Suprapubic skin (tissue), 4 donors: ENCODE measurements around the gene CDH4. TPM values are rescaled to one million over a fixed set of nuclear protein-coding genes. Genes with fewer than 3 reads are reported as not detected.

Experiments used
- DNase-seq, 2 donors: peaks; one replicate each; pipeline ENCODE4 v3.0.0-alpha.2; 2019; ENCODE audit warnings: low spot score in 2 of 2
- H3K27ac ChIP-seq: fragments of 200-600 bp; sonication (generic); one replicate; pipeline ENCODE4 v1.5.1; 2019
- H3K27me3 ChIP-seq: fragments of 200-600 bp; sonication (generic); one replicate; pipeline ENCODE4 v1.5.1; 2019
- H3K36me3 ChIP-seq: fragments of 200-600 bp; sonication (generic); one replicate; pipeline ENCODE4 v1.5.1; 2019
- H3K4me1 ChIP-seq: fragments of 200-600 bp; sonication (generic); one replicate; pipeline ENCODE4 v1.5.1; 2019
- H3K4me3 ChIP-seq: fragments of 200-600 bp; sonication (generic); one replicate; pipeline ENCODE4 v1.5.1; 2019; ENCODE audit warnings: mild to moderate bottlenecking
- H3K9me3 ChIP-seq: fragments of 200-600 bp; sonication (generic); one replicate; pipeline ENCODE4 v1.5.1; 2019
- EP300 ChIP-seq: sonication (generic); formaldehyde crosslinking; IDR thresholded peaks from one replicate; pipeline ENCODE4 v1.6.1; 2017; ENCODE audit warnings: antibody characterized with exemption
- POLR2A ChIP-seq, 2 donors: fragments of 450-650 bp; IDR thresholded peaks; one replicate each; pipeline ENCODE4 v1.6.1; 2017; ENCODE audit warnings: antibody characterized with exemption in 2 of 2, mild to moderate bottlenecking in 2 of 2, moderate library complexity in 2 of 2
- POLR2AphosphoS5 ChIP-seq, 3 donors: sonication (generic); formaldehyde crosslinking; IDR thresholded peaks; one replicate each; pipeline ENCODE4 v1.6.1; 2017; ENCODE audit warnings: antibody characterized with exemption in 3 of 3
- WGBS: methylation state at CpG from one replicate; pipeline ENCODE4 v1.1.5; 2018; 5-methylcytosine and 5-hydroxymethylcytosine counted together
- total RNA-seq, 4 donors: library from RNA; depleted of rRNA; stranded (reverse); fragments of >200 nt; gene quantifications; one replicate each; pipeline ENCODE4 v1.1.0, GENCODE V29; 2016
- TF ChIP-seq, protein P1 (sequence below), 2 donors: fragments of 200-600 bp in 1 of 2; fragments of 450-650 bp in 1 of 2; sonication (generic) in 1 of 2; IDR thresholded peaks; one replicate each; pipeline ENCODE4 v1.5.1; 2016 to 2019; ENCODE audit warnings: antibody characterized with exemption in 2 of 2, mild to moderate bottlenecking in 1 of 2, moderate library complexity in 1 of 2

The CDH4 gene
- total RNA-seq, 4 donors from 2014 or later = 0.91 to 5.9 (median 2.6) TPM

DNA sequence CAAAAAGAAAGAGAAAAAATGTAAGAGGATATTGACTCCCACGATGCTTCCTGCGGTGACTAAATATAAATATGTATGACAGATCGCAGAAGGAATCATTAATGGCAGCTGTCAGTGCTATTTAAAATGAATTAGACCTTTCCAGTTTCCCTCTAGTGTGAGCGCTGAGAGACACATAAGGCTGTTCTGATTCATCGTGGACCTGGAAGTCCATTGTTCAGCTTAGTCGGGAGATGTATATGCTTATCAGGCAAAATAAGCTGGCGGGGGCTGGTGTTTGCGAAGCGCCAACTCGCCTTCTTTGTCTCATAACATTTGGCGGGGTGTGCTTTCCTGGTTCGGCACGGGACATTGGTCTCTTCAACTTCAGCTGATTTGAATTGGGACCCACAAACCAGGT lies 95.4 kb downstream of the CDH4 start:
- Histone ChIP-seq H3K27ac (no peak overlapping the region), H3K9me3 (no peaks in the 10 kb centered on the region), H3K27me3 (peaks cover 42% of the 10 kb centered on the region), H3K36me3 (no peaks in the 10 kb centered on the region), H3K4me3 (no peak overlapping the region), H3K4me1 (no peaks in the 10 kb centered on the region)
- WGBS = 94% methylated on average over 13 of the region's 13 CpGs
- TF ChIP-seq POLR2A (IDR thresholded peaks at IDR 0.05) (no peak), POLR2AphosphoS5 (IDR thresholded peaks at IDR 0.05) (no peak), EP300 (no peak)
- TF ChIP-seq, protein P1, sequence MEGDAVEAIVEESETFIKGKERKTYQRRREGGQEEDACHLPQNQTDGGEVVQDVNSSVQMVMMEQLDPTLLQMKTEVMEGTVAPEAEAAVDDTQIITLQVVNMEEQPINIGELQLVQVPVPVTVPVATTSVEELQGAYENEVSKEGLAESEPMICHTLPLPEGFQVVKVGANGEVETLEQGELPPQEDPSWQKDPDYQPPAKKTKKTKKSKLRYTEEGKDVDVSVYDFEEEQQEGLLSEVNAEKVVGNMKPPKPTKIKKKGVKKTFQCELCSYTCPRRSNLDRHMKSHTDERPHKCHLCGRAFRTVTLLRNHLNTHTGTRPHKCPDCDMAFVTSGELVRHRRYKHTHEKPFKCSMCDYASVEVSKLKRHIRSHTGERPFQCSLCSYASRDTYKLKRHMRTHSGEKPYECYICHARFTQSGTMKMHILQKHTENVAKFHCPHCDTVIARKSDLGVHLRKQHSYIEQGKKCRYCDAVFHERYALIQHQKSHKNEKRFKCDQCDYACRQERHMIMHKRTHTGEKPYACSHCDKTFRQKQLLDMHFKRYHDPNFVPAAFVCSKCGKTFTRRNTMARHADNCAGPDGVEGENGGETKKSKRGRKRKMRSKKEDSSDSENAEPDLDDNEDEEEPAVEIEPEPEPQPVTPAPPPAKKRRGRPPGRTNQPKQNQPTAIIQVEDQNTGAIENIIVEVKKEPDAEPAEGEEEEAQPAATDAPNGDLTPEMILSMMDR (IDR thresholded peaks at IDR 0.05) = no peak
- no peak for DNase-seq

- no peaks in the 10 kb centered on the region for H3K9me3 ChIP-seq
- no peaks in the 10 kb centered on the region for H3K36me3 ChIP-seq
- H3K27me3 ChIP-seq = peaks cover 56% of the 10 kb centered on the region
- no peaks in the 10 kb centered on the region for H3K4me1 ChIP-seq
- no peak for TF ChIP-seq POLR2A (IDR thresholded peaks at IDR 0.05)
- no peak for TF ChIP-seq POLR2AphosphoS5 (IDR thresholded peaks at IDR 0.05)
- TF ChIP-seq, protein P1 (IDR thresholded peaks at IDR 0.05) = no peak
- TF ChIP-seq EP300 = no peak
- no peak overlapping the region for H3K4me3 ChIP-seq
- DNase-seq = no peak
- 83% methylated on average over 11 of the region's 21 CpGs for WGBS
- H3K27ac ChIP-seq = no peak overlapping the region
These were observed 97.5 kb downstream of the CDH4 start for GRCh38 chr20:61349447-61350165.

GRCh38 chr20:61350500-61351250 lies 98.6 kb downstream of the CDH4 start:
- H3K36me3 ChIP-seq = no peaks in the 10 kb centered on the region
- peaks cover 49% of the 10 kb centered on the region for H3K27me3 ChIP-seq
- no peaks in the 10 kb centered on the region for H3K9me3 ChIP-seq
- H3K27ac ChIP-seq = no peak overlapping the region
- no peaks in the 10 kb centered on the region for H3K4me1 ChIP-seq
- no peak for DNase-seq
- TF ChIP-seq EP300 (no peak), POLR2AphosphoS5 (IDR thresholded peaks at IDR 0.05) (no peak), POLR2A (IDR thresholded peaks at IDR 0.05) (no peak)
- TF ChIP-seq, protein P1 (IDR thresholded peaks at IDR 0.05) = no peak
- WGBS = 85% methylated on average over 12 of the region's 14 CpGs
- no peak overlapping the region for H3K4me3 ChIP-seq

DNA sequence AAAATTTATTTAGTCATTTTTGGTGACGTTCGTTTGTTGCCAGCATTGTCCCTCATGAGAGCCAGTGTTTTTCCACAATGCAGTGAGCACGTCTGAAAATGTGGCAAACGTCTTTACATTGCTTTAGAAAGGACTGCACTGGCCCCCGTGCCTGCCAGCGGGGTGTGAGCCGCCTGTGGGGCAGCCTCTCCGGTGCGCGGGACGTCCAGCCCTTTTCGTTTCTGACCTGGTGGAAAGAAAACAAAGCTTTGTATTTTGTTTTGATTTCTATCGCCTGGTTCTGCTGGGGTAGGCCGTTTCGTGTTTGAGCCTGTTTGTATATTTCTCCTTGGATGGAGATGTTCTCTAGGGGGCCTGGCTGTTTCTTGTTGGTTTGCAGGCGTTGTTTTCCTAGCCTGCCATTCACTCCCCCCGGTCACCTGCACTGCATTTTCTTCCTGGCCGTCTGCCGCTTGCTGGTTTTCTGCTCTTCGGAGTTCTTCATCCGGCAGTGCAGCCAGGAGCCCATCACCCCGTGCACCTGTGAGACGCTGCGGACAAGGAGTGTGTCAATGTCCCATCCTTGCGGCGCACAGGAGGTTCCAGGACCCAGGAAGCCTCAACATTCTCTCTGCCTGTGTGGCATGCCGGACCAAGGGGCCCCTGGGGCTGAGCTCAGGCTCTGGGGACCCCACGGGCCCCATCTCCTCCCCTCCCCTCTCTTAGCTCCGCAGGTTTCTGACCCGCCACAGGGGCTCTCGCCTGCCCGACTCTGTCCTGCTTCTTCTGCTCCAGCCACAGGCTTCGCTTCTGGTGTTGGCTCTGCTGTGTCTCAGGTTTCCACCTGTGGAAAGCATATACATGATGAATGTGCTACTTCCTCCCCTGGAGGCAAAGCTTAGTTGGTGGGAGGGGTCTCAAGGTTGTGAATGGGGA lies 100.5 kb downstream of the CDH4 start:
- DNase-seq = no peak
- 27% methylated on average over 29 of the region's 33 CpGs for WGBS
- H3K4me3 ChIP-seq = no peak overlapping the region
- H3K4me1 ChIP-seq = no peaks in the 10 kb centered on the region
- no peaks in the 10 kb centered on the region for H3K36me3 ChIP-seq
- H3K9me3 ChIP-seq = no peaks in the 10 kb centered on the region
- TF ChIP-seq, protein P1 (IDR thresholded peaks at IDR 0.05) = no peak
- no peak for TF ChIP-seq POLR2AphosphoS5 (IDR thresholded peaks at IDR 0.05)
- TF ChIP-seq POLR2A (IDR thresholded peaks at IDR 0.05) = no peak
- TF ChIP-seq EP300 = no peak
- H3K27ac ChIP-seq = no peak overlapping the region
- peaks cover 46% of the 10 kb centered on the region for H3K27me3 ChIP-seq
